K562 (cell line): ENCODE measurements around the gene WEE1.

ENCODE experiments used
- ATF3 ChIP-seq, 2 experiments: fragments of 450-650 bp in 1 of 2; sonication (generic) in 1 of 2; formaldehyde crosslinking in 1 of 2; IDR thresholded peaks in 1 of 2; conservative IDR thresholded peaks in 1 of 2; 2 replicates each; pipeline versions ENCODE4 v1.6.1 to v1.8.1; 2016 to 2023; ENCODE audit warnings: mild to moderate bottlenecking in 2 of 2, moderate library complexity in 2 of 2, inconsistent platforms in 1 of 2, missing genetic modification reagents in 1 of 2
- CTCF ChIP-seq, 3 experiments: IDR thresholded peaks in 2 of 3; conservative IDR thresholded peaks in 1 of 3; 2 replicates each; pipeline ENCODE4 v1.5.1; 2011 to 2012; ENCODE audit warnings: low read length in 3 of 3, mild to moderate bottlenecking in 3 of 3, control low read depth in 2 of 3, improper control_type of control experiment in 1 of 3, inconsistent platforms in 1 of 3, low read depth in 1 of 3, mixed read lengths in 1 of 3, moderate library complexity in 1 of 3; ENCODE audit not compliant: insufficient read depth in 2 of 3
- KAT7 ChIP-seq: sonication (generic); formaldehyde crosslinking; IDR thresholded peaks from 2 replicates; pipeline ENCODE4 v1.8.0; 2022; ENCODE audit warnings: missing genetic modification reagents, mild to moderate bottlenecking, borderline replicate concordance
- L3MBTL2 ChIP-seq: fragments of 450-650 bp; IDR thresholded peaks from 2 replicates; pipeline ENCODE4 v1.6.1; 2016; ENCODE audit warnings: mild to moderate bottlenecking, moderate library complexity
- POLR2A ChIP-seq: fragments of 450-650 bp; conservative IDR thresholded peaks from 2 replicates; pipeline ENCODE4 v1.6.1; 2016
- POLR2AphosphoS2 ChIP-seq: IDR thresholded peaks from 2 replicates; pipeline ENCODE4 v1.6.1; 2012; ENCODE audit warnings: low read length, improper control_type of control experiment
- TAF1 ChIP-seq: IDR thresholded peaks from 2 replicates; pipeline ENCODE4 v1.6.1; 2011; ENCODE audit warnings: mild to moderate bottlenecking, low read length, moderate library complexity; ENCODE audit not compliant: insufficient read depth, control insufficient read depth, severe bottlenecking; ENCODE audit errors: extremely low read depth
- ZBTB5 ChIP-seq: fragments of 450-650 bp; IDR thresholded peaks from 2 replicates; pipeline ENCODE4 v1.6.1; 2017; ENCODE audit warnings: antibody characterized with exemption

GRCh38 chr11:9573052-9573774, at the start of gene WEE1:
- TF ChIP-seq L3MBTL2 = peak; percentile 88
- peak; percentile 37; the same call in 1 of the 2 replicates for TF ChIP-seq POLR2AphosphoS2
- TF ChIP-seq KAT7 (CRISPR knock-in tag) = no peak; the same call in 1 of the 2 replicates
- TF ChIP-seq CTCF (IDR thresholded peaks at IDR 0.05 in 2 of 3, conservative IDR thresholded peaks at IDR 0.05 in 1 of 3; ENCODE audit: insufficient read depth in 2 of 3, low read depth in 1 of 3, low read length in 3 of 3) = no peak
- peak; percentile 92 for TF ChIP-seq POLR2A
- TF ChIP-seq ZBTB5 = no peak
- no peak for TF ChIP-seq ATF3 (IDR thresholded peaks at IDR 0.05)
- TF ChIP-seq ATF3 (CRISPR knock-in tag; conservative IDR thresholded peaks at IDR 0.05) = no peak
- peak; percentile 68 for TF ChIP-seq TAF1
